Activated CD4-positive, alpha-beta T cell treated with anti-CD3 and anti-CD28 coated beads, Interleukin-2, amount 10 ng/mL, durations not matched to agents 24 days and 14 days (primary cell): ENCODE data around the gene HADHA. TPM values are rescaled to one million over a fixed set of nuclear protein-coding genes. Genes with fewer than 3 reads are reported as not detected.
A peak's percentile ranks its signal among the peaks of the same experiment; 100 is the strongest.

Experiments
- DNase-seq: peaks from one replicate; pipeline ENCODE4 v3.0.0; 2022
- H3K27ac Mint-ChIP-seq: one replicate; pipeline ENCODE4 v1.8.0; 2022; ENCODE audit warnings: mild to moderate bottlenecking, mixed read lengths
- H3K27me3 Mint-ChIP-seq: one replicate; pipeline ENCODE4 v1.8.0; 2022; ENCODE audit warnings: mixed read lengths
- H3K36me3 Mint-ChIP-seq: one replicate; pipeline ENCODE4 v1.8.0; 2022; ENCODE audit warnings: low read depth, mild to moderate bottlenecking, mixed read lengths
- H3K4me1 Mint-ChIP-seq: one replicate; pipeline ENCODE4 v1.8.0; 2021; ENCODE audit warnings: mixed read lengths
- H3K4me3 Mint-ChIP-seq: one replicate; pipeline ENCODE4 v1.8.0; 2022; ENCODE audit warnings: mild to moderate bottlenecking, moderate library complexity, mixed read lengths
- H3K9me3 Mint-ChIP-seq: one replicate; pipeline ENCODE4 v1.8.0; 2021; ENCODE audit warnings: mixed read lengths
- intact Hi-C: fragments of 100-400 bp; cut with micrococcal nuclease; formaldehyde crosslinking; loops from one replicate; pipeline ENCODE4 v1.15.1; 2023
- total RNA-seq: library from RNA; stranded (reverse); gene quantifications from 2 replicates; pipeline ENCODE4 v1.2.3, GENCODE V29; 2022

Gene HADHA
- total RNA-seq, 1 donor from 2014 or later = 110 TPM

GRCh38 chr2:26195040-26195984 is 49.1 kb downstream of the HADHA start:
- DNase-seq = no peak
- no peak overlapping the region for H3K27ac Mint-ChIP-seq
- H3K4me3 Mint-ChIP-seq = no peak overlapping the region
- H3K9me3 Mint-ChIP-seq = no peaks in the 10 kb centered on the region
- H3K4me1 Mint-ChIP-seq = no peaks in the 10 kb centered on the region
- intact Hi-C loops = no loop called here
- peaks cover 57% of the 10 kb centered on the region for H3K36me3 Mint-ChIP-seq
- no peaks in the 10 kb centered on the region for H3K27me3 Mint-ChIP-seq

- Mint-ChIP-seq H3K4me1 (no peaks in the 10 kb centered on the region), H3K9me3 (no peaks in the 10 kb centered on the region), H3K4me3 (no peak overlapping the region), H3K36me3 (peaks cover 46% of the 10 kb centered on the region), H3K27me3 (no peaks in the 10 kb centered on the region), H3K27ac (peak overlapping the region; percentile 79)
- intact Hi-C loops = no loop called here
- DNase-seq = no peak
Measured at GRCh38 chr2:26193578-26194231, 50.7 kb downstream of the HADHA start.

GRCh38 chr2:26191316-26192159 is 52.9 kb downstream of the HADHA start:
- H3K36me3 Mint-ChIP-seq = peaks cover 32% of the 10 kb centered on the region
- intact Hi-C loops = no loop called here
- H3K27me3 Mint-ChIP-seq = no peaks in the 10 kb centered on the region
- DNase-seq = no peak
- H3K4me1 Mint-ChIP-seq = peaks cover 3% of the 10 kb centered on the region
- no peak overlapping the region for H3K4me3 Mint-ChIP-seq
- no peaks in the 10 kb centered on the region for H3K9me3 Mint-ChIP-seq
- no peak overlapping the region for H3K27ac Mint-ChIP-seq

- Mint-ChIP-seq H3K9me3 (no peaks in the 10 kb centered on the region), H3K27ac (no peak overlapping the region), H3K4me3 (no peak overlapping the region), H3K27me3 (no peaks in the 10 kb centered on the region), H3K36me3 (peaks cover 23% of the 10 kb centered on the region), H3K4me1 (peaks cover 7% of the 10 kb centered on the region)
- intact Hi-C loops = no loop called here
- no peak for DNase-seq
Measured at GRCh38 chr2:26190369-26190768, 54.1 kb downstream of the HADHA start.

GRCh38 chr2:26189751-26190150 is 54.7 kb downstream of the HADHA start:
- H3K9me3 Mint-ChIP-seq = no peaks in the 10 kb centered on the region
- H3K27ac Mint-ChIP-seq = no peak overlapping the region
- H3K36me3 Mint-ChIP-seq = peaks cover 18% of the 10 kb centered on the region
- H3K4me3 Mint-ChIP-seq = no peak overlapping the region
- DNase-seq = no peak
- no peaks in the 10 kb centered on the region for H3K27me3 Mint-ChIP-seq
- intact Hi-C loops = no loop called here
- H3K4me1 Mint-ChIP-seq = peaks cover 10% of the 10 kb centered on the region

GRCh38 chr2:26189123-26189522 is 55.3 kb downstream of the HADHA start:
- no peak overlapping the region for H3K27ac Mint-ChIP-seq
- no peaks in the 10 kb centered on the region for H3K27me3 Mint-ChIP-seq
- no peaks in the 10 kb centered on the region for H3K9me3 Mint-ChIP-seq
- H3K4me3 Mint-ChIP-seq = no peak overlapping the region
- no peak for DNase-seq
- intact Hi-C loops = no loop called here
- peaks cover 14% of the 10 kb centered on the region for H3K36me3 Mint-ChIP-seq
- H3K4me1 Mint-ChIP-seq = peaks cover 10% of the 10 kb centered on the region

- Mint-ChIP-seq H3K27me3 (no peaks in the 10 kb centered on the region), H3K27ac (no peak overlapping the region), H3K36me3 (peaks cover 9% of the 10 kb centered on the region), H3K4me1 (peaks cover 13% of the 10 kb centered on the region), H3K4me3 (no peak overlapping the region), H3K9me3 (no peaks in the 10 kb centered on the region)
- intact Hi-C loops = no loop called here
- DNase-seq = no peak
Measured at GRCh38 chr2:26187537-26188104, 56.8 kb downstream of the HADHA start.

GRCh38 chr2:26187114-26187513 is 57.3 kb downstream of the HADHA start:
- no peak for DNase-seq
- intact Hi-C loops = no loop called here
- peaks cover 9% of the 10 kb centered on the region for H3K36me3 Mint-ChIP-seq
- H3K27ac Mint-ChIP-seq = no peak overlapping the region
- H3K9me3 Mint-ChIP-seq = no peaks in the 10 kb centered on the region
- no peaks in the 10 kb centered on the region for H3K27me3 Mint-ChIP-seq
- H3K4me3 Mint-ChIP-seq = no peak overlapping the region
- H3K4me1 Mint-ChIP-seq = peaks cover 13% of the 10 kb centered on the region

GRCh38 chr2:26185954-26186770 is 58.3 kb downstream of the HADHA start:
- Mint-ChIP-seq H3K27me3 (peaks cover 2% of the 10 kb centered on the region), H3K36me3 (peaks cover 4% of the 10 kb centered on the region), H3K27ac (peak overlapping the region; percentile 14), H3K4me1 (peaks cover 13% of the 10 kb centered on the region), H3K9me3 (no peaks in the 10 kb centered on the region), H3K4me3 (peak overlapping the region; percentile 83)
- intact Hi-C loops = no loop called here
- DNase-seq = no peak

- DNase-seq = no peak
- H3K36me3 Mint-ChIP-seq = no peaks in the 10 kb centered on the region
- H3K4me3 Mint-ChIP-seq = peak overlapping the region; percentile 83
- intact Hi-C loops = no loop called here
- no peaks in the 10 kb centered on the region for H3K9me3 Mint-ChIP-seq
- peaks cover 13% of the 10 kb centered on the region for H3K4me1 Mint-ChIP-seq
- peaks cover 7% of the 10 kb centered on the region for H3K27me3 Mint-ChIP-seq
- peak overlapping the region; percentile 58 for H3K27ac Mint-ChIP-seq
Measured at GRCh38 chr2:26185304-26185928, 59.0 kb downstream of the HADHA start.

- DNase-seq = peak; percentile 97
- H3K27ac Mint-ChIP-seq = peak overlapping the region; percentile 58
Measured at GRCh38 chr2:26184555-26185303, 59.7 kb downstream of the HADHA start.

GRCh38 chr2:26184121-26184520 is 60.3 kb downstream of the HADHA start:
- Mint-ChIP-seq H3K4me3 (peak overlapping the region; percentile 65), H3K27ac (peak overlapping the region; percentile 76), H3K36me3 (no peaks in the 10 kb centered on the region), H3K27me3 (peaks cover 15% of the 10 kb centered on the region), H3K4me1 (peaks cover 17% of the 10 kb centered on the region), H3K9me3 (no peaks in the 10 kb centered on the region)
- intact Hi-C loops = loop anchor here (5.0 kb wide), 1 partner anchor 63 kb away; no protein-coding TSS in a partner anchor
- no peak for DNase-seq

More at GRCh38 chr2:26184555-26185303, 59.7 kb downstream of the HADHA start:
- Mint-ChIP-seq H3K27me3 (peaks cover 12% of the 10 kb centered on the region), H3K36me3 (no peaks in the 10 kb centered on the region), H3K4me1 (peaks cover 13% of the 10 kb centered on the region), H3K9me3 (no peaks in the 10 kb centered on the region), H3K4me3 (peak overlapping the region; percentile 83)
- intact Hi-C loops = loop anchor here (5.0 kb wide), 1 partner anchor 63 kb away; no protein-coding TSS in a partner anchor
